IMR-90 (cell line): ENCODE results near the gene RMND1. TPM values are rescaled to one million over a fixed set of nuclear protein-coding genes. Genes with fewer than 3 reads are reported as not detected.

ENCODE experiments used
- ATAC-seq: fragments of 200-7000 bp; cut with Tn5 transposase; 2 replicates; pipeline ENCODE4 v1.9.1; 2020; ENCODE audit warnings: low read depth, mild to moderate bottlenecking, moderate library complexity
- BruUV-seq: library from RNA; stranded (reverse); fragments of 400-500 nt; replicated peaks from 2 replicates; lab custom pipeline; 2021; lab: Mats Ljungman, UMichigan
- CTCF ChIA-PET: fragments of 300-600 bp; formaldehyde crosslinking; extraction: SDS; loops from one replicate; lab custom pipeline; 2021; ENCODE audit warnings: antibody characterized with exemption; lab: Yijun Ruan, JAX
- POLR2A ChIA-PET: fragments of 300-600 bp; sonication (Branson Sonifier 250); formaldehyde crosslinking; loops from one replicate; lab custom pipeline; 2022; ENCODE audit warnings: antibody characterized with exemption; ENCODE audit not compliant: unreplicated experiment; lab: Charles Lee
- DNase-seq: peaks from one replicate; pipeline ENCODE4 v3.0.0; 2013
- H2AFZ ChIP-seq: replicated peaks from 2 replicates; pipeline ENCODE3; 2013; ENCODE audit warnings: low read length, mild to moderate bottlenecking; ENCODE audit not compliant: poor library complexity
- H2AK5ac ChIP-seq: 2 replicates; pipeline ENCODE4 v1.6.1; 2013; ENCODE audit warnings: low read depth, low read length, inconsistent platforms
- H2AK9ac ChIP-seq: replicated peaks from 2 replicates; pipeline ENCODE3; 2013; ENCODE audit warnings: mild to moderate bottlenecking, low read depth, low read length, moderate library complexity; ENCODE audit not compliant: poor library complexity
- H2BK120ac ChIP-seq: 2 replicates; pipeline ENCODE4 v1.6.1; 2013; ENCODE audit warnings: low read depth, low read length, inconsistent platforms
- H2BK15ac ChIP-seq: 3 replicates; pipeline ENCODE4 v1.6.1; 2013; ENCODE audit warnings: low read depth, low read length, inconsistent platforms
- H2BK20ac ChIP-seq: 2 replicates; pipeline ENCODE4 v1.6.1; 2013; ENCODE audit warnings: low read depth, mild to moderate bottlenecking, inconsistent platforms, low read length, moderate library complexity
- H2BK5ac ChIP-seq: 2 replicates; pipeline ENCODE4 v1.6.1; 2013; ENCODE audit warnings: mild to moderate bottlenecking, low read depth, low read length, inconsistent platforms; ENCODE audit not compliant: poor library complexity, severe bottlenecking
- H3K14ac ChIP-seq: replicated peaks from 2 replicates; pipeline ENCODE4 v1.6.1; 2013; ENCODE audit warnings: low read depth, low read length, inconsistent platforms
- H3K18ac ChIP-seq: 2 replicates; pipeline ENCODE4 v1.6.1; 2013; ENCODE audit warnings: low read depth, low read length, control low read depth
- H3K23ac ChIP-seq: 2 replicates; pipeline ENCODE4 v1.6.1; 2013; ENCODE audit warnings: low read depth, low read length, inconsistent platforms
- H3K27ac ChIP-seq: 2 replicates; pipeline ENCODE4 v1.5.1; 2013; ENCODE audit warnings: mild to moderate bottlenecking, control low read depth, low read length; ENCODE audit not compliant: insufficient read depth
- H3K27me3 ChIP-seq: 2 replicates; pipeline ENCODE4 v1.6.1; 2013; ENCODE audit warnings: low read length; ENCODE audit not compliant: control insufficient read depth, insufficient read depth
- H3K36me3 ChIP-seq: 2 replicates; pipeline ENCODE4 v1.6.1; 2013; ENCODE audit warnings: low read length, mixed read lengths; ENCODE audit not compliant: control insufficient read depth, insufficient read depth
- H3K4ac ChIP-seq: 2 replicates; pipeline ENCODE4 v1.6.1; 2013; ENCODE audit warnings: low read depth, low read length, inconsistent platforms
- H3K4me1 ChIP-seq: 2 replicates; pipeline ENCODE4 v1.6.1; 2013; ENCODE audit warnings: low read length, mixed read lengths; ENCODE audit not compliant: control insufficient read depth, insufficient read depth
- H3K4me2 ChIP-seq: 2 replicates; pipeline ENCODE4 v1.6.1; 2013; ENCODE audit warnings: low read depth, mild to moderate bottlenecking, control low read depth, low read length, moderate library complexity
- H3K4me3 ChIP-seq: 2 replicates; pipeline ENCODE4 v1.5.1; 2013; ENCODE audit warnings: low read depth, mild to moderate bottlenecking, control low read depth, low read length, moderate library complexity; ENCODE audit not compliant: insufficient read depth
- H3K56ac ChIP-seq: 2 replicates; pipeline ENCODE4 v1.6.1; 2013; ENCODE audit warnings: low read length, inconsistent platforms; ENCODE audit not compliant: insufficient read depth; ENCODE audit errors: extremely low read depth
- H3K79me1 ChIP-seq, 2 experiments: 2 replicates each; pipeline ENCODE4 v1.6.1; 2013; ENCODE audit warnings: low read length in 2 of 2, inconsistent platforms in 1 of 2, low read depth in 1 of 2
- H3K9ac ChIP-seq: 2 replicates; pipeline ENCODE4 v1.6.1; 2013; ENCODE audit warnings: low read depth, low read length, control low read depth
- H3K9me1 ChIP-seq: 2 replicates; pipeline ENCODE4 v1.6.1; 2013; ENCODE audit warnings: low read length, inconsistent platforms; ENCODE audit not compliant: insufficient read depth
- H3K9me3 ChIP-seq: 2 replicates; pipeline ENCODE4 v1.6.1; 2013; ENCODE audit warnings: low read length; ENCODE audit not compliant: control insufficient read depth, insufficient read depth
- H4K20me1 ChIP-seq: 2 replicates; pipeline ENCODE4 v1.6.1; 2013; ENCODE audit warnings: low read length, inconsistent platforms; ENCODE audit not compliant: insufficient read depth
- H4K5ac ChIP-seq: 2 replicates; pipeline ENCODE4 v1.6.1; 2013; ENCODE audit warnings: mild to moderate bottlenecking, low read depth, low read length, control low read depth
- H4K8ac ChIP-seq, 2 experiments: 2 replicates each; pipeline ENCODE4 v1.6.1; 2013; ENCODE audit warnings: low read depth in 2 of 2, low read length in 2 of 2, control low read depth in 1 of 2, inconsistent platforms in 1 of 2
- H4K91ac ChIP-seq: 2 replicates; pipeline ENCODE4 v1.6.1; 2013; ENCODE audit warnings: low read depth, low read length, inconsistent platforms; ENCODE audit not compliant: insufficient read depth
- BHLHE40 ChIP-seq: fragments of 150-350 bp; IDR thresholded peaks from 2 replicates; pipeline ENCODE4 v1.6.1; 2016; ENCODE audit warnings: mild to moderate bottlenecking, low read depth, low read length
- CEBPB ChIP-seq: IDR thresholded peaks from 2 replicates; pipeline ENCODE4 v1.6.1; 2012; ENCODE audit warnings: low read depth, low read length, improper control_type of control experiment
- CHD1 ChIP-seq: IDR thresholded peaks from 2 replicates; pipeline ENCODE4 v1.6.1; 2012; ENCODE audit warnings: low read depth, low read length, improper control_type of control experiment
- CTCF ChIP-seq: conservative IDR thresholded peaks from 2 replicates; pipeline ENCODE4 v1.5.1; 2012; ENCODE audit warnings: mild to moderate bottlenecking, low read depth, low read length, improper control_type of control experiment
- ELK1 ChIP-seq: fragments of 150-350 bp; IDR thresholded peaks from 2 replicates; pipeline ENCODE4 v1.6.1; 2016; ENCODE audit warnings: low read depth, mild to moderate bottlenecking, low read length, moderate library complexity, borderline replicate concordance
- FOS ChIP-seq: fragments of 150-350 bp; IDR thresholded peaks from 2 replicates; pipeline ENCODE4 v1.6.1; 2016; ENCODE audit warnings: low read depth, low read length
- MAFK ChIP-seq: IDR thresholded peaks from 2 replicates; pipeline ENCODE4 v1.6.1; 2012; ENCODE audit warnings: low read depth, low read length, improper control_type of control experiment
- MAZ ChIP-seq: IDR thresholded peaks from 2 replicates; pipeline ENCODE4 v1.6.1; 2012; ENCODE audit warnings: low read depth, mild to moderate bottlenecking, low read length, improper control_type of control experiment, moderate library complexity, borderline replicate concordance
- NFE2L2 ChIP-seq: fragments of 150-350 bp; IDR thresholded peaks from 2 replicates; pipeline ENCODE4 v1.6.1; 2016; ENCODE audit warnings: low read depth, mild to moderate bottlenecking, low read length
- POLR2A ChIP-seq: IDR thresholded peaks from 2 replicates; pipeline ENCODE4 v1.6.1; 2012; ENCODE audit warnings: mild to moderate bottlenecking, low read depth, low read length
- RAD21 ChIP-seq: IDR thresholded peaks from 2 replicates; pipeline ENCODE4 v1.6.1; 2012; ENCODE audit warnings: low read length, improper control_type of control experiment
- RCOR1 ChIP-seq: IDR thresholded peaks from 2 replicates; pipeline ENCODE4 v1.6.1; 2012; ENCODE audit warnings: mild to moderate bottlenecking, low read length, improper control_type of control experiment; ENCODE audit not compliant: insufficient replicate concordance
- RFX5 ChIP-seq: IDR thresholded peaks from 2 replicates; pipeline ENCODE4 v1.8.0; 2012; ENCODE audit warnings: low read depth, mild to moderate bottlenecking, low read length, moderate library complexity
- SMC3 ChIP-seq: fragments of 150-350 bp; IDR thresholded peaks from 2 replicates; pipeline ENCODE4 v1.6.1; 2016; ENCODE audit warnings: low read depth, mild to moderate bottlenecking, antibody characterized with exemption, low read length, moderate library complexity
- USF2 ChIP-seq: fragments of 150-350 bp; IDR thresholded peaks from 2 replicates; pipeline ENCODE4 v1.6.1; 2017; ENCODE audit warnings: mild to moderate bottlenecking, antibody characterized with exemption, low read length, low read depth
- WGBS, 2 experiments: methylation state at CpG; one replicate each; pipeline versions ENCODE4 v1.1.5 to v1.1.7; 2013; ENCODE audit warnings: missing lambda C conversion rate in 2 of 2; ENCODE audit not compliant: insufficient read length in 1 of 2; ENCODE audit errors: extremely low coverage in 2 of 2; 5-methylcytosine and 5-hydroxymethylcytosine counted together
- dilution Hi-C: fragments of 300-500 bp; cut with HindIII; formaldehyde crosslinking; loops from one replicate; pipeline ENCODE4 v1.14.3; 2018; ENCODE audit warnings: low sequenced_read_pairs; ENCODE audit not compliant: unreplicated experiment
- in situ Hi-C: fragments of 300-500 bp; cut with MboI; formaldehyde crosslinking; loops from 3 replicates; pipeline ENCODE4 v1.14.3; 2019; ENCODE audit warnings: low sequenced_read_pairs, inconsistent platforms, mixed read lengths
- intact Hi-C: fragments of 100-400 bp; cut with micrococcal nuclease; formaldehyde crosslinking; loops from 2 replicates; pipeline ENCODE4 v1.10.0; 2022
- polyA plus RNA-seq, 3 experiments: library from polyadenylated mRNA; depleted of rRNA; stranded (reverse); fragments of >200 nt; gene quantifications; 2 replicates each; pipeline ENCODE4 v1.2.3, GENCODE V29; 2012; ENCODE audit warnings: low replicate concordance in 1 of 3
- total RNA-seq: library from RNA; depleted of rRNA; stranded (reverse); fragments of >200 nt; gene quantifications from 2 replicates; pipeline ENCODE4 v1.2.3, GENCODE V29; 2012

The RMND1 gene
- total and polyA plus RNA-seq, 2 of the 4 experiments (the other 2 are of a cell fraction), result 13.1 to 24.6 TPM

DNA sequence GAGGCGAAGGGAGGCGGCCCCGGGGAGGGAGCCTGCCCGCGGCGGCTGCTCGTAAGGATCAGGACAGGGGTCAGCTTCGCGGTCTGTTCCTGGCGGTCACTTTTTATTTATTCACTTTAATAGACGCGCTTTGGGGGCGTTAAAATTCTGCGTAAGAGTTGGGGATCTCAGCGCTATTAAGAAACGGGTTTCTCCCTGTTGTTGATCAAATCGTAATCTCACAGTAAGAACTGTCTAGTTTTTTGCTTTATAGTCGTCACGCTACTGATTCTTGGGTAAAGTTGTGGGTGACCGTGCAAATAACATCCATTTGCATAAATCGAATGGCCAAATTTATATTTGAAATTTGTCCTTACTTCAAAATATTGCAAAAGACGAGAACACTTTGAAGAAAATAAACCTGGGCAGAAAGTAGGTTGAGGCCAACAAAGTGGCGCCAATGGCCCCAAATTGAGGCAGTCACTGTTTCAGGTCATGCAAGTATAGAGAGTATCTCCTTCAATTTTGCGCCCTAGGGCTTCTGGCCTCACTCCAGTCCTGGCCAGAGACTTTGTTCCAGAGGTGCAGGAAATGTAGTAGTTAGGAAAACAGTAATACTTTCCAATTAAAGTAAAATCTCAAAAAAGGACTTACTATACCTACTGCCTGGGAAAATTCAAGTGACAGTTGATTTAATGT is 963 bp upstream of the RMND1 start:
- Histone ChIP-seq H3K14ac (peak overlapping the region; percentile 38; the same call in 1 of the 2 replicates), H3K23ac (peak overlapping the region; percentile 90), H2AFZ (peak overlapping the region; percentile 88), H3K36me3 (no peaks in the 10 kb centered on the region; the same call in 1 of the 2 replicates), H3K4me3 (peak overlapping the region; percentile 67), H3K56ac (peak overlapping the region; percentile 52; the same call in 1 of the 2 replicates), H4K5ac (no peak overlapping the region), H3K4me2 (peak overlapping the region; percentile 91), H3K9ac (peak overlapping the region; percentile 61), H3K27me3 (no peaks in the 10 kb centered on the region), H3K18ac (no peak overlapping the region), H2BK5ac (peak overlapping the region; percentile 62), H3K9me1 (no peaks in the 10 kb centered on the region; the same call in 1 of the 2 replicates), H3K4ac (0 out of 2 replicates have a peak overlapping the region, but pooled peaks have one; percentile 13), H2BK15ac (0 out of 3 replicates have a peak overlapping the region, but pooled peaks have one; percentile 19), H2AK9ac (no peak overlapping the region), H2AK5ac (no peak overlapping the region), H4K91ac (no peak overlapping the region), H4K20me1 (no peaks in the 10 kb centered on the region; the same call in 1 of the 2 replicates), H3K4me1 (0 out of 2 replicates have a peak, but pooled peaks cover 2% of the 10 kb centered on the region), H2BK20ac (no peak overlapping the region), H3K79me1 (peaks cover 14 to 33% of the 10 kb centered on the region in 2 experiments), H3K9me3 (no peaks in the 10 kb centered on the region), H4K8ac (peak overlapping the region; percentile 13 to 20; a peak in 2 of 4 replicates), H3K27ac (peak overlapping the region; percentile 73), H2BK120ac (no peak overlapping the region)
- DNase-seq (no peak), ATAC-seq (peak; percentile 40)
- in situ Hi-C loops, result no loop called here
- 0% methylated on average over 2 of the region's 24 CpGs; no CpG with 5 or more reads in 1 of the 2 experiments for WGBS, 2 experiments
- intact Hi-C loops, result loop anchor here (2.0 kb wide), 1 partner anchor 644 kb away; no protein-coding TSS in a partner anchor
- CTCF ChIA-PET, result no interaction called here
- TSS peak; percentile 58 for BruUV-seq
- dilution Hi-C loops, result no loop called here
- POLR2A ChIA-PET, result no interaction called here
- no peak for TF ChIP-seq SMC3
- no peak for TF ChIP-seq MAZ
- no peak for TF ChIP-seq ELK1
- TF ChIP-seq NFE2L2, result no peak
- no peak for TF ChIP-seq USF2
- no peak for TF ChIP-seq CEBPB
- TF ChIP-seq FOS, result no peak
- TF ChIP-seq RFX5, result no peak
- no peak for TF ChIP-seq MAFK
- no peak for TF ChIP-seq POLR2A
- TF ChIP-seq BHLHE40, result no peak
- TF ChIP-seq RAD21, result no peak
- no peak for TF ChIP-seq RCOR1
- no peak for TF ChIP-seq CTCF
- TF ChIP-seq CHD1, result no peak
